A673 (cell line): Measurements from ENCODE around the gene CSNK2A1.

Experiments
- EZH2 ChIP-seq: fragments of 200-600 bp; sonication (generic); IDR thresholded peaks from 2 replicates; pipeline ENCODE4 v1.6.1; 2017; ENCODE audit warnings: borderline replicate concordance, low read depth, mild to moderate bottlenecking, mixed read lengths, antibody characterized with exemption, low read length; ENCODE audit not compliant: poor library complexity, severe bottlenecking
- TF ChIP-seq, protein P1 (sequence below): fragments of 300-800, 200-600 bp; sonication (generic); conservative IDR thresholded peaks from 2 replicates; pipeline ENCODE4 v1.5.1; 2017; ENCODE audit warnings: low read depth, mild to moderate bottlenecking, antibody characterized with exemption, low read length, moderate library complexity, mixed read lengths

DNA sequence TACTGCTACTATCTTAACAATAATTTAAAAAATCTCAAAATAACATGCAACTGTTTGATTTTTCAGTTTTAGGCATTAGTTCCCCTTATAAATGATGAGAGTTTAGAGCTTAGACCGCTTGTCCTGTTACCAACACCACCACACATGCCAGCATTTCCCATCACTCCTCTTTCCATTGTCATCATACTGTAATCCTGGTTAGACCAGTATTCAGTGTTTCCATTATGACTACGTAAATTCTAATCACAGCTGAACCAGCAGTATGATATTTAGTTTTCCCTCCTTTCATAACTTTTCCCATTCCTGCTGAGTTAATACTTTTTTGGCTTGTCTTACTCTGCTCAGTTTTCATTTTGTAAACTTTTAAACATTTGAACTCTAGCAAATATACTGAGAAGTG lies 69.0 kb downstream of the CSNK2A1 start:
- TF ChIP-seq, protein P1, sequence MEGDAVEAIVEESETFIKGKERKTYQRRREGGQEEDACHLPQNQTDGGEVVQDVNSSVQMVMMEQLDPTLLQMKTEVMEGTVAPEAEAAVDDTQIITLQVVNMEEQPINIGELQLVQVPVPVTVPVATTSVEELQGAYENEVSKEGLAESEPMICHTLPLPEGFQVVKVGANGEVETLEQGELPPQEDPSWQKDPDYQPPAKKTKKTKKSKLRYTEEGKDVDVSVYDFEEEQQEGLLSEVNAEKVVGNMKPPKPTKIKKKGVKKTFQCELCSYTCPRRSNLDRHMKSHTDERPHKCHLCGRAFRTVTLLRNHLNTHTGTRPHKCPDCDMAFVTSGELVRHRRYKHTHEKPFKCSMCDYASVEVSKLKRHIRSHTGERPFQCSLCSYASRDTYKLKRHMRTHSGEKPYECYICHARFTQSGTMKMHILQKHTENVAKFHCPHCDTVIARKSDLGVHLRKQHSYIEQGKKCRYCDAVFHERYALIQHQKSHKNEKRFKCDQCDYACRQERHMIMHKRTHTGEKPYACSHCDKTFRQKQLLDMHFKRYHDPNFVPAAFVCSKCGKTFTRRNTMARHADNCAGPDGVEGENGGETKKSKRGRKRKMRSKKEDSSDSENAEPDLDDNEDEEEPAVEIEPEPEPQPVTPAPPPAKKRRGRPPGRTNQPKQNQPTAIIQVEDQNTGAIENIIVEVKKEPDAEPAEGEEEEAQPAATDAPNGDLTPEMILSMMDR = no peak
- no peak for TF ChIP-seq EZH2
